ENCODE results near the gene ZNF737. TPM values are rescaled to one million over a fixed set of nuclear protein-coding genes. Genes with fewer than 3 reads are reported as not detected.

The ZNF737 gene
- total RNA-seq, 4 donors from 2014 or later, result 8.0 to 11.0 (median 10.0) TPM

Other genes with a start within 250 kb of the ZNF737 start
- 10 to 100 TPM in 3 of 4 donors, 1 to 10 TPM in 1; 8.4 to 15.8 (median 13.4) TPM for gene ZNF626, start 95.8 kb upstream of the ZNF737 start, total RNA-seq
- 1 to 10 TPM; 1.3 to 3.7 (median 2.1) TPM for gene ZNF66, start 210.5 kb upstream of the ZNF737 start, total RNA-seq

All from esophagus muscularis mucosa (tissue), 4 donors.